Measurements from ENCODE around the gene TUBGCP6.
"Not testable (repeated sequence)": the region's sequence is repeated elsewhere in the genome, so short reads cannot be mapped to it uniquely, and the experiment has no call there.

TUBGCP6 gene

GRCh38 chr22:50274311-50274710 lies 29.5 kb upstream of the TUBGCP6 start:
- TF ChIP-seq, protein P1, sequence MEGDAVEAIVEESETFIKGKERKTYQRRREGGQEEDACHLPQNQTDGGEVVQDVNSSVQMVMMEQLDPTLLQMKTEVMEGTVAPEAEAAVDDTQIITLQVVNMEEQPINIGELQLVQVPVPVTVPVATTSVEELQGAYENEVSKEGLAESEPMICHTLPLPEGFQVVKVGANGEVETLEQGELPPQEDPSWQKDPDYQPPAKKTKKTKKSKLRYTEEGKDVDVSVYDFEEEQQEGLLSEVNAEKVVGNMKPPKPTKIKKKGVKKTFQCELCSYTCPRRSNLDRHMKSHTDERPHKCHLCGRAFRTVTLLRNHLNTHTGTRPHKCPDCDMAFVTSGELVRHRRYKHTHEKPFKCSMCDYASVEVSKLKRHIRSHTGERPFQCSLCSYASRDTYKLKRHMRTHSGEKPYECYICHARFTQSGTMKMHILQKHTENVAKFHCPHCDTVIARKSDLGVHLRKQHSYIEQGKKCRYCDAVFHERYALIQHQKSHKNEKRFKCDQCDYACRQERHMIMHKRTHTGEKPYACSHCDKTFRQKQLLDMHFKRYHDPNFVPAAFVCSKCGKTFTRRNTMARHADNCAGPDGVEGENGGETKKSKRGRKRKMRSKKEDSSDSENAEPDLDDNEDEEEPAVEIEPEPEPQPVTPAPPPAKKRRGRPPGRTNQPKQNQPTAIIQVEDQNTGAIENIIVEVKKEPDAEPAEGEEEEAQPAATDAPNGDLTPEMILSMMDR (IDR thresholded peaks at IDR 0.05; ENCODE audit: control insufficient read depth, extremely low read depth, insufficient read depth): peak; percentile 47
- no peak for DNase-seq (ENCODE audit: low read depth)

DNA sequence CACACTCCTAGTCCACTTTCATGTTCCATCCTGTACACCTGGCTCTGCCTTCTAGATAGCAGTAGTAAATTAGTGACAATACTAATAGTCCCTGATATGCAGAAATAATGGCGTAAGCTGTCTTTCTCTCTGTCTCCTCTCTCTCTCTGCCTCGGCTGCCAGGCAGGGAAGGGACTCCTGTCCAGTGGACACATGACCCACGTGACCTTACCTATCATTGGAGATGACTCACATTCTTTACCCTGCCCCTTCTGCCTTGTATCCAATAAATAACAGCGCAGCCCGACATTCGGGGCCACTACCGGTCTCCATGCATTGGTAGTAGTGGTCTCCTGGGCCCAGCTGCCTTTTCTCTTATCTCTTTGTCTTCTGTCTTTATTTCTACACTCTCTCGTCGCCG lies 29.0 kb upstream of the TUBGCP6 start:
- not testable (repeated sequence) for H3K4me3 ChIP-seq (ENCODE audit: low read depth, low read length); DNase-seq (ENCODE audit: low read depth)

More at GRCh38 chr22:50274311-50274710, 29.5 kb upstream of the TUBGCP6 start:
- no peak overlapping the region for H3K4me3 ChIP-seq (ENCODE audit: low read depth, low read length)

DNA sequence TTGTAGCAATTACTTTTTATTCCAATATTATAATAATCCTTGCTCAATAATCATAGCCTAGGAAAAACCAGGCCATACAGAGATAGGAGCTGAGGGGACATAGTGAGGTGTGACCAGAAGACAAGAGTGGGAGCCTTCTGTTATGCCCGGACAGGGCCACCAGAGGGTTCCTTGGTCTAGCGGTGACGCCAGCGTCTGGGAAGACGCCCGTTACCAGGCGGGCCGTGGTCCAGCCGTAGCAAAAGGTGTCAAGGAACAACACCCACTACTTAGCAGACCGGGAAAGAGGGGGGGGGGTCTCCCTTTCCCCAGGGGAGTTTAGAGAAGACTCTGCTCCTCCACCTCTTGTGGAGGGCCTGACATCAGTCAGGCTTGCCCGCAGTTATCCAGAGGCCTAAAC lies 28.5 kb upstream of the TUBGCP6 start:
- DNase-seq (ENCODE audit: low read depth); H3K4me3 ChIP-seq (ENCODE audit: low read depth, low read length): not testable (repeated sequence)

GRCh38 chr22:50272044-50272802 lies 27.4 kb upstream of the TUBGCP6 start:
- TF ChIP-seq, protein P1 (IDR thresholded peaks at IDR 0.05; ENCODE audit: control insufficient read depth, extremely low read depth, insufficient read depth): no peak
- no peak for DNase-seq (ENCODE audit: low read depth)
- no peak overlapping the region for H3K4me3 ChIP-seq (ENCODE audit: low read depth, low read length)

- peak overlapping the region; percentile 38 for H3K4me3 ChIP-seq (ENCODE audit: low read depth, low read length)
- no peak for DNase-seq (ENCODE audit: low read depth)
- TF ChIP-seq, protein P1 (IDR thresholded peaks at IDR 0.05; ENCODE audit: control insufficient read depth, extremely low read depth, insufficient read depth): no peak
These were observed 26.7 kb upstream of the TUBGCP6 start for GRCh38 chr22:50271519-50271970.

- no peak for DNase-seq (ENCODE audit: low read depth)
- TF ChIP-seq, protein P1 (IDR thresholded peaks at IDR 0.05; ENCODE audit: control insufficient read depth, extremely low read depth, insufficient read depth): no peak
- H3K4me3 ChIP-seq (ENCODE audit: low read depth, low read length): peak overlapping the region; percentile 50
These were observed 26.0 kb upstream of the TUBGCP6 start for GRCh38 chr22:50270666-50271394.

- no peak for DNase-seq (ENCODE audit: low read depth)
- TF ChIP-seq, protein P1 (IDR thresholded peaks at IDR 0.05; ENCODE audit: control insufficient read depth, extremely low read depth, insufficient read depth): no peak
- H3K4me3 ChIP-seq (ENCODE audit: low read depth, low read length): peak within 1 kb of the TSS; percentile 50
These were observed 25.3 kb upstream of the TUBGCP6 start, which contains the start of gene MAPK11 for GRCh38 chr22:50269970-50270665. Gene MAPK11, minus strand, starts transcription at chr22:50270380. Its CDS starts 88 bp downstream, at chr22:50270292.
